Activated CD4-positive, alpha-beta memory T cell treated with anti-CD3 and anti-CD28 coated beads, Interleukin-2, amount 10 ng/mL, durations not matched to agents 7 days and 5 days (primary cell): ENCODE data around the gene UBP1. TPM values are rescaled to one million over a fixed set of nuclear protein-coding genes. Genes with fewer than 3 reads are reported as not detected.

ENCODE experiments used
- CTCF ChIA-PET: fragments of 350-600 bp; sonication (Branson Sonifier 250); formaldehyde crosslinking; loops from one replicate; lab custom pipeline; 2021; ENCODE audit warnings: antibody characterized with exemption, inconsistent platforms; lab: Charles Lee
- POLR2A ChIA-PET: fragments of 350-600 bp; sonication (Branson Sonifier 250); formaldehyde crosslinking; loops from one replicate; lab custom pipeline; 2021; ENCODE audit warnings: antibody characterized with exemption; lab: Charles Lee
- DNase-seq: peaks from one replicate; pipeline ENCODE4 v3.0.0-alpha.2; 2020
- H3K27ac Mint-ChIP-seq: one replicate; pipeline ENCODE4 v1.8.0; 2021; ENCODE audit warnings: mild to moderate bottlenecking, mixed read lengths
- H3K27me3 Mint-ChIP-seq: one replicate; pipeline ENCODE4 v1.8.0; 2021; ENCODE audit warnings: mixed read lengths
- H3K36me3 Mint-ChIP-seq: one replicate; pipeline ENCODE4 v1.8.0; 2021; ENCODE audit warnings: low read depth, mixed read lengths
- H3K4me1 Mint-ChIP-seq: one replicate; pipeline ENCODE4 v1.8.0; 2021; ENCODE audit warnings: mixed read lengths
- H3K4me3 Mint-ChIP-seq: one replicate; pipeline ENCODE4 v1.8.0; 2021; ENCODE audit warnings: mild to moderate bottlenecking, mixed read lengths
- H3K9me3 Mint-ChIP-seq: one replicate; pipeline ENCODE4 v1.8.0; 2021; ENCODE audit warnings: mixed read lengths
- total RNA-seq, 2 experiments: library from RNA; stranded (reverse); gene quantifications; one replicate each; pipeline ENCODE4 v1.2.3, GENCODE V29; 2021

The UBP1 gene
- total RNA-seq, 2 experiments from 2014 or later: 56.1 to 59.8 TPM

- peaks cover 56% of the 10 kb centered on the region for H3K36me3 Mint-ChIP-seq
- ChIA-PET CTCF (interaction anchor here (2.0 kb wide), 1 partner anchor 29 kb away, joined by 7 read pairs; no protein-coding TSS in a partner anchor), POLR2A (interaction anchor here (1.5 kb wide), 1 partner anchor 17 kb away, joined by 5 read pairs; no protein-coding TSS in a partner anchor)
Measured at GRCh38 chr3:33401781-33402180, 38.4 kb downstream of the UBP1 start.

DNA sequence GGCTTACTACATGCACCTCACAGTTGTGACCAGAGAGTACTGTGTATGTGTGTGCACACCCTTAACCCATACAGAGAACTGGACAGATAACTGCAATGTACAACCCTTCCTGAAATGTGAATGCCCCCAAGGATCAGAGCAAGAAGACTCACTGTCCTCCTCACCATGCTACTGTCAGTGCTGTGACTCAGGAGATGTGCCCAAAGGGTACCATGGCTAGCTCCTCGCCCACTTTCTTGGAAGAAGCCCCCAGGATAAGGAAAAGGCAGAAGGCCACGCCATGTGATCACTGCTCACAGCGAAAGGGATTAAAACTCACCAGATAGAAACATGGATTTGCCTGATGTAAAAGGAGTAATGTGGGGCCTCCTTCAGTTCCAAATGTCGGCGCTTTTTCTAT is 41.8 kb downstream of the UBP1 start:
- no peaks in the 10 kb centered on the region for H3K9me3 Mint-ChIP-seq
- no peak overlapping the region for H3K27ac Mint-ChIP-seq
- H3K4me1 Mint-ChIP-seq: no peaks in the 10 kb centered on the region
- CTCF ChIA-PET: no interaction called here
- H3K36me3 Mint-ChIP-seq: peaks cover 70% of the 10 kb centered on the region
- no peaks in the 10 kb centered on the region for H3K27me3 Mint-ChIP-seq
- POLR2A ChIA-PET: no interaction called here
- H3K4me3 Mint-ChIP-seq: no peak overlapping the region
- DNase-seq: no peak

More at GRCh38 chr3:33401781-33402180, 38.4 kb downstream of the UBP1 start:
- H3K27ac Mint-ChIP-seq: no peak overlapping the region
- DNase-seq: no peak
- H3K9me3 Mint-ChIP-seq: no peaks in the 10 kb centered on the region
- no peaks in the 10 kb centered on the region for H3K27me3 Mint-ChIP-seq
- H3K4me3 Mint-ChIP-seq: no peak overlapping the region
- no peaks in the 10 kb centered on the region for H3K4me1 Mint-ChIP-seq

DNA sequence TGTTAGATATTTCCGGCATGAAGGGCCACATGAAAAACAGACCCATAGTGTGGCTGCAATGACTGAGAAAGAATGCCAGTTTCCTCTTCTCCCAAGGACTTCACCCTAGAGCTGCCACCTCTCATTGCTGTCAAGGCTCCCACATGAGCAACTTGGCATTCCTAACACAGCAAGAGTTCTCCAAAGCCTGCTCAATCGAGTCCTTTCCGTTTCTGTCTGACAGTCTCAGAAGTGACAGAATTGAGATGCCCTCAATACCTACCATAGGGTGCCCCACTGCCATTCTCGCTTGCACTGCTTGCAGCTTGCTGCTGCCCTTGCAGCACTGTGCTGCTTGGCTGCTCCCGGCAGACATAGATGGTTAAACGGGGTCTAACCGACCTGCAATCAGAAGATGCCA is 44.3 kb downstream of the UBP1 start:
- Mint-ChIP-seq H3K36me3 (peaks cover 72% of the 10 kb centered on the region), H3K27me3 (no peaks in the 10 kb centered on the region), H3K9me3 (no peaks in the 10 kb centered on the region), H3K27ac (no peak overlapping the region), H3K4me1 (peaks cover 16% of the 10 kb centered on the region), H3K4me3 (no peak overlapping the region)
- POLR2A ChIA-PET: no interaction called here
- DNase-seq: no peak
- CTCF ChIA-PET: interaction anchor here (0.6 to 2.6 kb wide), 3 partner anchors 10 to 731 kb away, joined by 4 to 10 read pairs (median 7); no protein-coding TSS in a partner anchor

- H3K36me3 Mint-ChIP-seq: peaks cover 78% of the 10 kb centered on the region
- POLR2A ChIA-PET: no interaction called here
- DNase-seq: no peak
Measured at GRCh38 chr3:33394403-33395054, 45.7 kb downstream of the UBP1 start.

GRCh38 chr3:33392703-33393125 is 47.5 kb downstream of the UBP1 start:
- H3K4me1 Mint-ChIP-seq: peaks cover 16% of the 10 kb centered on the region
- ChIA-PET CTCF (no interaction called here), POLR2A (no interaction called here)
- no peaks in the 10 kb centered on the region for H3K9me3 Mint-ChIP-seq
- H3K27ac Mint-ChIP-seq: no peak overlapping the region
- DNase-seq: no peak
- H3K36me3 Mint-ChIP-seq: peaks cover 70% of the 10 kb centered on the region
- no peak overlapping the region for H3K4me3 Mint-ChIP-seq
- H3K27me3 Mint-ChIP-seq: no peaks in the 10 kb centered on the region

More at GRCh38 chr3:33394403-33395054, 45.7 kb downstream of the UBP1 start:
- Mint-ChIP-seq H3K4me1 (peaks cover 16% of the 10 kb centered on the region), H3K27me3 (no peaks in the 10 kb centered on the region), H3K27ac (no peak overlapping the region), H3K9me3 (no peaks in the 10 kb centered on the region), H3K4me3 (no peak overlapping the region)
- CTCF ChIA-PET: interaction anchor here (2.3 to 2.6 kb wide), 2 partner anchors 9 to 22 kb away, joined by 7 to 10 read pairs; no protein-coding TSS in a partner anchor

- DNase-seq: no peak
- Mint-ChIP-seq H3K27me3 (no peaks in the 10 kb centered on the region), H3K36me3 (peaks cover 70% of the 10 kb centered on the region), H3K27ac (peak overlapping the region; percentile 28), H3K4me3 (no peak overlapping the region), H3K4me1 (peaks cover 16% of the 10 kb centered on the region), H3K9me3 (no peaks in the 10 kb centered on the region)
- POLR2A ChIA-PET: no interaction called here
- CTCF ChIA-PET: no interaction called here
Measured at GRCh38 chr3:33392144-33392543, 48.1 kb downstream of the UBP1 start.

DNA sequence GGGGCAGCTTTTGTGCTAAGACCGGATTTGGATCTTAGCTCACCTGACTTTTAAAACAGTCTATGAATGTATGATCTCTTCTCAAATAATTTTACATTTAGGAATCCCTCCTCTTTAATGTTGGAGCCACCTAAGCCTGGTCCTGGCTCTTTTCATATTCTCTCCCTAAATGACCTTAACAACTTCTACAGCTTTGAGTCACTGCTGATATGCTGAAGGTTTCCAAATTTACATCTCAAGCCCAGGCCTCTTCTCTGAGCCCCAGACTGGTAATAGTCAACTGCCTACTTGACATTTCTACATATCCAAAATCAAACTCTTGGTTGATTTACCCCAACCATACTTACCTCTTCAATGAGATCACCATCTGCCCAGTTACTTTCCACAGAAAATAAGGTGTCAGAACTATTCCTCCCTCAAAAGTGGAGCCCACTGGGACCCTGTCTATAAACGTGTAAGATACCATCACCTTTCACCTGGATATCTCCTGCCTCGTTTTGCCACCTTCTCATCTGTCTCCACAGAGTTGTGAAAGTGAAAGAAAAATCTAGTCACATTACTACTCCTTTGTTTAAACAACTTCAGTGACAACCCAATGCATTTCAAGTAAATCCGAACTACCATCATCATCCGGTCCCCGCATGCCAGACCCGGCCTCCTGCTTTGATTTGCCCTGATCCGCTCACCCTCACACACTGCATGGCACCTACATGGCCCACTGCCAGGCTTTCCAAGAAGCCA is 48.8 kb downstream of the UBP1 start:
- peaks cover 67% of the 10 kb centered on the region for H3K36me3 Mint-ChIP-seq
- no peaks in the 10 kb centered on the region for H3K27me3 Mint-ChIP-seq
- no peak overlapping the region for H3K4me3 Mint-ChIP-seq
- ChIA-PET POLR2A (no interaction called here), CTCF (no interaction called here)
- peaks cover 18% of the 10 kb centered on the region for H3K4me1 Mint-ChIP-seq
- no peaks in the 10 kb centered on the region for H3K9me3 Mint-ChIP-seq
- peak overlapping the region; percentile 28 for H3K27ac Mint-ChIP-seq
- DNase-seq: no peak

GRCh38 chr3:33389908-33390307 is 50.3 kb downstream of the UBP1 start:
- Mint-ChIP-seq H3K4me1 (peaks cover 32% of the 10 kb centered on the region), H3K36me3 (peaks cover 57% of the 10 kb centered on the region), H3K27ac (no peak overlapping the region), H3K27me3 (no peaks in the 10 kb centered on the region), H3K9me3 (no peaks in the 10 kb centered on the region), H3K4me3 (no peak overlapping the region)
- DNase-seq: no peak
- POLR2A ChIA-PET: interaction anchor here (1.0 kb wide), 1 partner anchor 49 kb away, joined by 3 read pairs; no protein-coding TSS in a partner anchor
- CTCF ChIA-PET: no interaction called here

DNA sequence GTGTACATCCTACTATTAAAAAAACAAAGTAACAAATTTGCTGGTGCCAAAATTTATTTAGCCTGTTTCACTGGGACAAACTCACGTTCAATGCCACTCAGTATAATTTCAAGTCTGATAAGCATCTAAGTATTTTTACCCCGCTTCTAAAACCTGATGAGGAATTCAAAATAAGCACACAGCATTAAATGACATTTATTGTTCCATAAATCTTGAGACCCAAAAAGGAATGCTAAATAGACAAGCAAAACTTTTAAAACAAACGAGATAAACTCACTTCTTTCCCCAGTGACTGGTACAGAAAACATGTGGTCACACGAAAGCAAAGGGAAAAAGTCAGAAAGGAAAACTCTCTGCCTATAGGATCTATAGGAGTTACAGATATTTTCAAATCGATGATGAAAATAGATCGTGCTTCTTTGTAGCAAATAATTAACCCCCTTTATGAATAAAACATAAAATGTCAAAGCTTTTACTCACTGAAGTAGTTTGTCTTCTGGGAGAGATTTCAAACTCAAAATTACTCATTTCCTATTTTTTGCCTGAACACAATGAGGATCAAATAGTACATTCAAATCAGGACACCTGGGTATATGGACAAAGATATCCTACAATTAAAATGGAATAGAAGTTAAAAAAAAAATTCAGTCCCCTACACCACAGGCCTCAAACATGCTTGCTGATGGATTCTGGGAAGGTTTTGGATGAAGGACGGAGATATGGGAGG is 51.7 kb downstream of the UBP1 start:
- ChIA-PET CTCF (no interaction called here), POLR2A (no interaction called here)
- peaks cover 58% of the 10 kb centered on the region for H3K36me3 Mint-ChIP-seq
- no peak overlapping the region for H3K4me3 Mint-ChIP-seq
- H3K27ac Mint-ChIP-seq: no peak overlapping the region
- no peak for DNase-seq
- H3K27me3 Mint-ChIP-seq: no peaks in the 10 kb centered on the region
- H3K9me3 Mint-ChIP-seq: no peaks in the 10 kb centered on the region
- H3K4me1 Mint-ChIP-seq: peaks cover 33% of the 10 kb centered on the region

- CTCF ChIA-PET: interaction anchor here (1.8 to 2.8 kb wide), 2 partner anchors 9 to 14 kb away, joined by 7 to 25 read pairs; no protein-coding TSS in a partner anchor
- no peak overlapping the region for H3K27ac Mint-ChIP-seq
- DNase-seq: no peak
- no peak overlapping the region for H3K4me3 Mint-ChIP-seq
- H3K36me3 Mint-ChIP-seq: peaks cover 42% of the 10 kb centered on the region
- H3K4me1 Mint-ChIP-seq: peaks cover 22% of the 10 kb centered on the region
- POLR2A ChIA-PET: interaction anchor here (1.1 to 1.8 kb wide), 2 partner anchors 52 to 412 kb away, joined by 3 to 8 read pairs; partner anchors contain the start of genes PDCD6IP and UBP1
- H3K27me3 Mint-ChIP-seq: no peaks in the 10 kb centered on the region
- no peaks in the 10 kb centered on the region for H3K9me3 Mint-ChIP-seq
Measured at GRCh38 chr3:33386631-33387030, 53.6 kb downstream of the UBP1 start.

- no peaks in the 10 kb centered on the region for H3K9me3 Mint-ChIP-seq
- peak overlapping the region; percentile 33 for H3K27ac Mint-ChIP-seq
- H3K4me3 Mint-ChIP-seq: no peak overlapping the region
- POLR2A ChIA-PET: interaction anchor here (0.7 to 1.8 kb wide), 7 partner anchors 10 to 254 kb away, joined by 3 to 9 read pairs (median 4); partner anchors contain the start of gene UBP1
- CTCF ChIA-PET: interaction anchor here (1.1 to 2.8 kb wide), 4 partner anchors 10 to 402 kb away, joined by 5 to 25 read pairs (median 6); no protein-coding TSS in a partner anchor
- H3K4me1 Mint-ChIP-seq: peaks cover 17% of the 10 kb centered on the region
- peaks cover 31% of the 10 kb centered on the region for H3K36me3 Mint-ChIP-seq
- DNase-seq: peak; percentile 70
- no peaks in the 10 kb centered on the region for H3K27me3 Mint-ChIP-seq
Measured at GRCh38 chr3:33385423-33385822, 54.8 kb downstream of the UBP1 start.

DNA sequence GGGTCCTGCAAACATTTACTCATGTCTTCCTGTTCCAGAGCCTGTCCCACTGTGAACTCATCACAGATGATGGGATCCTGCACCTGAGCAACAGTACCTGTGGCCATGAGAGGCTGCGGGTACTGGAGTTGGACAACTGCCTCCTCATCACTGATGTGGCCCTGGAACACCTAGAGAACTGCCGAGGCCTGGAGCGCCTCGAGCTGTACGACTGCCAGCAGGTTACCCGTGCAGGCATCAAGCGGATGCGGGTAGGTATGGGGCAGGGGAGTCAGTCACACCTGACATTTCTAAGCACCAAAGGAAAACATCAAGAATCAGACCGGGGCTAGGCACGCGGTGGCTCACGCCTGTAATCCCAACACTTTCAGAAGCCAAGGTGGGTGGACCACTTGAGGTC is 56.3 kb downstream of the UBP1 start:
- ChIA-PET POLR2A (no interaction called here), CTCF (interaction anchor here (0.9 to 1.1 kb wide), 2 partner anchors 252 to 403 kb away, joined by 3 to 5 read pairs; no protein-coding TSS in a partner anchor)
- H3K36me3 Mint-ChIP-seq: peaks cover 21% of the 10 kb centered on the region
- no peaks in the 10 kb centered on the region for H3K27me3 Mint-ChIP-seq
- DNase-seq: no peak
- no peak overlapping the region for H3K27ac Mint-ChIP-seq
- H3K9me3 Mint-ChIP-seq: no peaks in the 10 kb centered on the region
- H3K4me1 Mint-ChIP-seq: peaks cover 17% of the 10 kb centered on the region
- no peak overlapping the region for H3K4me3 Mint-ChIP-seq
